HG02943 (cell line): ENCODE data around the gene GRIK3.
"Not testable (repeated sequence)": the region's sequence is repeated elsewhere in the genome, so short reads cannot be mapped to it uniquely, and the experiment has no call there.

Experiments
- ATAC-seq: cut with Tn5 transposase; IDR thresholded peaks from one replicate; pipeline ENCODE4 v1.9.1; 2021; ENCODE audit warnings: mild to moderate bottlenecking, low read depth, moderate library complexity; ENCODE audit not compliant: unreplicated experiment

Gene GRIK3

DNA sequence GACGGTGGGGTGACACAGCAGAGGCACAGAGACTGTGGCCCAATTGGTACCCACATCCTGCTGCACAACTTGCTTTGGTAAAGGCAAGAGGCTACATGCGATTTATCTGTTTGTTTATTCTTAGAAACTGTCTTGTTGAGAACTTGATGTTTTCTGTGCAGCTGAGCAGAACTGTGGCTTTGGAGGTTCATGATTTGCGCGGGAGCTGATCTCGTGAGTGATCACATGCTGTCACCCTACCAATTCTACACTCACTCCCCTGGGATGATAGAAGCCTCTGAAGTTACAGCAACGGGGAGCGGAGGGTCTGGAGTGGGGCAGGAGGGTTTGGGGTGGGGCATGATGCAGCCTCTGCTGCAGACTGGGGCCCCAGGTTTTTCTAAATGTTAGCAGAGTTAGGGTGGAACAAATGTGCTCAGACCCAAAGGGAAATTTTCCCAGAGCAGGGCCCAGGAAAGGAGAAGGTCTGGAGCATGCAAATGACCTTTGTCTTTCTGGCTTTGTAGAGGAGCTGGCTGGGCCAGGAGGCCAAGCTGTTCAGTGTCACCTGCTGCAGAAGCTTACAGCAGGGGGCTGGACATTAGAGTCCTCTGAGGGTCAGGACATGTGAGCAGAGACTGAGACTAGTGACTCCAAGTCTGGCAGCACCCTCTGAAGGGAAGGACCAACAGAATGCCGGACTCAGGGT is 83.6 kb downstream of the GRIK3 start:
- no peak for ATAC-seq

DNA sequence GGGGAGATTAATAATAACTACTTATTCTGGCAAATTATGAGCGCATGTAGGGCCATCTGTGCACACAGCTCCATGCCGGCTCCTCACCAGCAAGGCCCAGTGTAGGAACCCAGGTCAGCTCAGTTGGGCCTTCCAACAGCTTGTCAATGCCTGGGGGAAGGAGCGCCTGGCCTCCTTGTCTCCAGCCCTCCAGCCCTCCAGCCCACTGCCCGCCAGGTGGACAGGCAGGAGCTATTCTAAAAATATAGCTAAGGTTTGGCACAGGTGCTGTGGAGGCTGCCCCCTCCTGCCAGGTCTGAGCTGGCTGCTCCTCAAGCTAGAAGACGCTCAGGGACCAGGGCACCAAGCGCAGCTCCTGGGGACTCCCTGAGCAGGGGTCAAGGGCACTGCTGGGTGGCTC is 85.7 kb downstream of the GRIK3 start:
- ATAC-seq: no peak

- ATAC-seq: no peak
Measured at GRCh38 chr1:36948147-36948546, 86.2 kb downstream of the GRIK3 start.

- ATAC-seq: no peak
Measured at GRCh38 chr1:36947384-36947783, 86.9 kb downstream of the GRIK3 start.

DNA sequence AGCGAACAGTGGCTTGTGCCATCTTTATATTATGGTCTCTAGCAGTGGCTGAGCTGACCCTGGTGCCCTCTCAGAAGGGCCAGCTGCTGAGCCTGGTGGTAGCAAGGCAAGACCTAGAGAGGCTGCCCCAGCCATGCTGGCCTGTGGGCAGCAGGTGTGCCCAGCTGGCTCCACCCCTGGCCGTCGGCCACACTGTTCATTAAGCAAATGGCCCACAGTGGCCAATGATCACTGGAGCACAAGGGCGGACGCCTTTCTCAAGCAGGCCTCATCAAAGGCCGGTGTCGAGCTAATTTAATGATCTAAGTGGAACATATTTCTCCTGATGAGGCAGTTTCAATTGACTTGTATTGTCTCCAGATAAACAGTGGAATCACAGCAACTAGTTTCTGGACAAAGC is 89.4 kb downstream of the GRIK3 start:
- no peak for ATAC-seq

GRCh38 chr1:36942148-36942547 is 92.2 kb downstream of the GRIK3 start:
- no peak for ATAC-seq

GRCh38 chr1:36941316-36941978 is 92.9 kb downstream of the GRIK3 start:
- ATAC-seq: no peak

DNA sequence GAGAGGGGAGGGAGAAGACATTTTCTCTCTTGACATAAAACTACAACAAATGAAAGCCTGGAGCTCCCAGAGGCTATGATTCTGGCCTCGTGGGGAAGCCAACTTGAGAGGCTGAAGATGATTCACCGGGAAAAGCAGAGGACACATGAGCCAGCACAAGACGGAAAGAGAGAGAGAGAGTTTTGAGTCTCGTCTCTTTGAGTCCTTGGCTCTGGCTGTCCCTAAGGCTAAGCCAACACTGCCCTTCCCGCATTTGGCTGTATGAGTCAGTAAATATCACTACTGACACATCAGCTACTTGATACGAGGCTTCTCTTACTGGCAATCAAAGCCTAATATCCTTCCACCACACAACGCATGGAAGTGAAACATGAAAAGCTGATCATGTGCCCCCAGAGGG is 95.5 kb downstream of the GRIK3 start:
- ATAC-seq: no peak

GRCh38 chr1:36937371-36937770 is 96.9 kb downstream of the GRIK3 start:
- ATAC-seq: no peak

- no peak for ATAC-seq
Measured at GRCh38 chr1:36934061-36934460, 100.3 kb downstream of the GRIK3 start.

DNA sequence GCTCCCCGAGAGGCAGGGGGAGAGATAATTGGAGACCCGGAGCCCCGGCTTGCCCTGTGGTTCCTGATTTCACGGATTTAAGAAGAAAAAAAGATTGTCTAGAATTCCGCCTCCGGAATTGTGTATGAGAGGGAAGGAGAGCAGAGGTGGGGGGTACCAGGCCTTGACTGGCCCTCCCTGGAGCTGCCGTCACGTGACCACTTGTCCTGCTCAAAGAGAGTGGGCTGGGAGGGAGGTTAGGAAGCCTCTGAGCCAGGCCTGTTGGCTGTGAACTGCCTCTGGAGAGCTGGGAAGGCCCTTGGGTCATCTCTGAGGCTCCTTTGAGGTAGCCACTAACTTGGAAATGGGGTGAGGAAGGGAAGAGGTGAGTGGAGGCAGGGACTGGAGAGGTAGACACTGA is 106.5 kb downstream of the GRIK3 start:
- no peak for ATAC-seq

GRCh38 chr1:36925251-36925650 is 109.1 kb downstream of the GRIK3 start:
- ATAC-seq: no peak

DNA sequence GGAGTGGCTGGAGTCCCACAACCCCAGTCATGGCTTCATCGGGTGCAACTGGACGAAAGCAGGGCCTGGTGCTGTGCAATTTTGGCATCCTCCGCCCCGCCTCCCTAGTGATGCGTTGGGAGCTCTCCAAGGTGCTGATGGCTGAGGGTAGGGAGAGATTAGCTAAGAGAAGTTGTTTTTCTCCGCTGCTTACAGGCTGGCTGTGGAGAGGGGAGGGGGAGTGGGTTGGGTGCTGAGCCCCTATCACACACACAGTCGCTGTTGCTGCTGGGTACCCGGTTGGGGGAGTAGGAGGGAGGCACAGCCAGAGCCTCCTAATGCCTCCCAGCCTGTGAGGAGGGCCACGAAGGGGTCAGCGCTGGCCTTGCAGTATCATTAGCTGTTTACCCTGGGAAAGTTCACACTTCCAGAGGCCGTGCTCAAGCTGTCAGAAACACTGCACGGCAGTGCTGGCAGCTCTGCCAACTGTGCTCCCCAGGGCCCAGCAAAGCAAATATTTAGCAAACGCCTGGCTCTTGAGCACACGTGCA is 110.0 kb downstream of the GRIK3 start:
- ATAC-seq: no peak

DNA sequence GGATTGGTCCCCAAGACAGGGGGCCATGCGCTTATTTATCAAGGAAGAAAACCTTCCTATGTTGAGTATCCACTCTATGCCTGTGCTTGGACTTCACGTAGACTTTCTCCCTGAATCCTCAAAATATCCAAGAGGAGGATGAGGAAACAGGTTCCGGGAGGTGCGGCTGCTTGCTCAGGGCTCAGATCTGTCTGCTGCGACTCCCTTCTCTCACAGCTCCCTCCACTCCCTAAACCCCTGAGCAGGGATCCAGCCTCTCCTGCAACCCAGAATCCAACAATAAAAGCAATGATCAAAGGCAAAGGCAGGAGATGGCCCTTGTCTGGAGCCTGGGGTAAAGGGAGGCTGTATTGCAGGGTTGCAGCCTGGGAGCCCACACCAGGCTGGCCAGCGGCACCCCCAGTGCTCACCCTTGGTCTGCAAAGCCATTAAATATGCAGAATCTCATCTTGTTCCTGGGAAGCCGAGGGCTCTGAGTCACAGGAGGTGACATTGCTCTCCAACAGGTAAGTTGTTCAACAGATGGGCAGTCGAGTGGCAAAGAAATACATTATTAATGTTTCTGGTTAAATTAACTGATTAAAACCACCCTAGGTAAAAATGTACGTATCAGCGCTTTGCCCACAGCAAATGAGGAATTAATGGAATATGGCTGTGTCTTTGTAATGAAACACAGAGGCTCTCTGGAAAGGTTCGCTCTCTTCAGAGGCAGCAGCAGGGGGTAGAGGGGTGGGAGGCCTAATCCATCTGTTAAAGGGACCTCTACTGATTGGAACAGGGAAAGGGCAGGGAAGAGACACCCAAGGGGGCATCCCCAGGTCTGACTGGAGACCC is 111.5 kb downstream of the GRIK3 start:
- ATAC-seq: no peak

DNA sequence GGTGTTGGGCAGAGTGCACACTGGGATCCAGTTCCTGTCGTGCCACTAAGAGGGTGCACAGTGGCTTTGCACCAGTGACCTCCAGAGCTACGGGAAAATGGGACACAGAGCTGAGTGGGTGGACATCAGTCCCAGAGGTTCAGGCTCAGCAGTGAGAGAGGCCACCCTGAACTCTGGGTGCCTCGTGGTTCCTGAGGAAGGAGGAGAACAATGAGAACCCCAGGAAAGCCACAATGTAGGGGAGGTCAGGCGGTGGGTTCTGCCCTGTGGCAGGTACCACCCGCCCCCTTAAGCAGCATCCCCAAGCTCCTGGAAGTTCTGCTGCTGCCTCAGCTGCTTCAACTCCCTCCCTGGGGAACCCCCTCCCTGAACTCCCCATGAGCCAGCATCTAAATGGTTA is 112.2 kb downstream of the GRIK3 start:
- no peak for ATAC-seq

- no peak for ATAC-seq
Measured at GRCh38 chr1:36920801-36921405, 113.4 kb downstream of the GRIK3 start.

DNA sequence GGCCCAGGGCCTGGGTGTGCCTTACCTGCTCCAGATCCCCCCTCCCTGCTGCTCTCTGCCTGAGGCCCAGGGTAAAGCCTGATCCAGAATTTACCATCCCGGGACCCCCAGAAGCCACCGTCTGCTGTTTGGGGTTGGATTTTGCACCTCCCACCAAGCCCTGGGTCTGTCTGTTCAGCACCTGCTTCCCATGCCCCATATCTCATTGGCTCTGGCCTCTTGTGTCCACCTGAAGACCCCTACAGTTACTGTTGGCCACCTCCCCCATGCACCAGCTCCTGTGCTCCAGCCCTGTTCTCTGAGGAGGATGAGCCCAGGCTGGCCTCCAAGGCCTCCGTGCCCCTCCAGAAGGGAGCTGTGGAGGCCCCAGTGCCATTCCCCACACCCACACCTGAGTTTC is 113.9 kb downstream of the GRIK3 start:
- ATAC-seq: no peak

- no peak for ATAC-seq
Measured at GRCh38 chr1:36919491-36920145, 114.7 kb downstream of the GRIK3 start.

DNA sequence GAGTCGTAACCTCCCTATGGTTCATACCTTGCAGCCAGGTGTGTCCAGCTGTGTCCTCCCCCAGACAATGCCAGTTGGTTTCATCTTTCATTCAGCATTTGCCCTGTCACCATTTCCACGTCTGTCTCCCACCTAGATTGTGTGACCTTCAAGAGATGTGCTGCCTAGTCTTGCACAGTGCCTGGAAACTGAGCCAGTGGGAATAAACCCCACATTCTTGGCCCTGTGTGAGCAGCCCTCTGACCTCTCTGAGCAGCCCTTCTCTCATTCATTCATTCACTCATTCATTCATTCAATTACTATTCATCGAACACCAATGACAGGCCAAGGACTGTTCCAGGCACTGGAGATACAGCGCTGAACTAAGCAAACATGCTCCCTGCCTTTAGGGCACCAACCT is 115.7 kb downstream of the GRIK3 start:
- ATAC-seq: no peak

- ATAC-seq: not testable (repeated sequence)
Measured at GRCh38 chr1:36916542-36916941, 117.8 kb downstream of the GRIK3 start.
